HCT116 (cell line): ENCODE results near the gene GPR17. TPM values are rescaled to one million over a fixed set of nuclear protein-coding genes. Genes with fewer than 3 reads are reported as not detected.

Experiments
- ATAC-seq: fragments of 200-7000 bp; cut with Tn5 transposase; 2 replicates; pipeline ENCODE4 v1.9.1; 2020; ENCODE audit warnings: mild to moderate bottlenecking, moderate library complexity
- BruUV-seq: library from RNA; stranded (reverse); fragments of 400-500 nt; replicated peaks from 2 replicates; lab custom pipeline; 2021; lab: Mats Ljungman, UMichigan
- CTCF ChIA-PET: fragments of 300-600 bp; sonication (Branson Sonifier 250); formaldehyde crosslinking; loops from one replicate; lab custom pipeline; 2021; ENCODE audit warnings: antibody characterized with exemption; lab: Charles Lee
- POLR2A ChIA-PET: fragments of 300-600, 350-600 bp; sonication (Branson Sonifier 250); formaldehyde crosslinking; loops from one replicate; lab custom pipeline; 2021; ENCODE audit warnings: antibody characterized with exemption; lab: Charles Lee
- RAD21 ChIA-PET, 2 experiments: fragments of 300-600 bp; sonication (Branson Sonifier 250); formaldehyde crosslinking; loops; one replicate each; lab custom pipeline; 2023; ENCODE audit warnings: low total read pairs in 2 of 2; ENCODE audit not compliant: uncharacterized antibody in 2 of 2, unreplicated experiment in 2 of 2, low non-redundant PET in 1 of 2; lab: Charles Lee
- DNase-seq: peaks from one replicate; pipeline ENCODE4 v3.0.0-alpha.2; 2010; ENCODE audit warnings: low read depth, low spot score
- H2AFZ ChIP-seq: fragments of 200-600 bp; shearing (Covaris generic), sonication (generic); 2 replicates; pipeline ENCODE4 v1.6.1; 2017; ENCODE audit warnings: low read depth, mixed run types, mixed read lengths, antibody characterized with exemption, low read length; ENCODE audit not compliant: poor library complexity, severe bottlenecking
- H3K27ac ChIP-seq: 2 replicates; pipeline ENCODE4 v1.5.1; 2012; ENCODE audit warnings: low read depth, low read length
- H3K27me3 ChIP-seq: fragments of 200-600 bp; sonication (generic); 2 replicates; pipeline ENCODE4 v1.6.1; 2016; ENCODE audit warnings: mixed run types, low read length, mixed read lengths; ENCODE audit not compliant: insufficient read depth
- H3K36me3 ChIP-seq, 2 experiments: fragments of 200-500 bp in 1 of 2; fragments of 200-600 bp in 1 of 2; sonication (Bioruptor generic) in 1 of 2; sonication (generic) in 1 of 2; 2 replicates each; pipeline versions ENCODE4 v1.5.1 to v1.6.1; 2014 to 2016; ENCODE audit warnings: low read length in 2 of 2, inconsistent platforms in 1 of 2, mixed read lengths in 1 of 2, mixed run types in 1 of 2; ENCODE audit not compliant: insufficient read depth in 2 of 2, control insufficient read depth in 1 of 2
- H3K4me1 ChIP-seq, 2 experiments: fragments of 200-600 bp in 1 of 2; sonication (generic) in 1 of 2; 2 replicates each; pipeline versions ENCODE4 v1.5.1 to v1.6.1; 2012 to 2017; ENCODE audit warnings: low read length in 2 of 2, inconsistent platforms in 1 of 2, mild to moderate bottlenecking in 1 of 2, mixed read lengths in 1 of 2, mixed run types in 1 of 2, moderate library complexity in 1 of 2; ENCODE audit not compliant: insufficient read depth in 2 of 2, control insufficient read depth in 1 of 2
- H3K4me2 ChIP-seq: fragments of 200-600 bp; sonication (generic); 2 replicates; pipeline ENCODE4 v1.6.1; 2017; ENCODE audit warnings: mixed run types, low read length, mixed read lengths
- H3K4me3 ChIP-seq, 2 experiments: fragments of 200-600 bp in 1 of 2; sonication (generic) in 1 of 2; replicated peaks in 1 of 2; 2 replicates each; pipeline ENCODE4 v1.5.1; 2011 to 2016; ENCODE audit warnings: low read length in 2 of 2, control low read depth in 1 of 2, low read depth in 1 of 2, mild to moderate bottlenecking in 1 of 2, mixed read lengths in 1 of 2, mixed run types in 1 of 2
- H3K79me2 ChIP-seq: fragments of 200-600 bp; sonication (generic); 2 replicates; pipeline ENCODE4 v1.6.1; 2017; ENCODE audit warnings: mild to moderate bottlenecking, mixed run types, low read length, moderate library complexity, mixed read lengths; ENCODE audit not compliant: insufficient read depth
- H3K9ac ChIP-seq: fragments of 200-600 bp; sonication (generic); 2 replicates; pipeline ENCODE4 v1.6.1; 2016; ENCODE audit warnings: low read length, mixed read lengths
- H3K9me2 ChIP-seq: fragments of 200-600 bp; sonication (generic), shearing (Covaris generic); 2 replicates; pipeline ENCODE4 v1.6.1; 2017; ENCODE audit warnings: mixed run types, mild to moderate bottlenecking, moderate library complexity; ENCODE audit not compliant: insufficient read depth
- H3K9me3 ChIP-seq, 2 experiments: fragments of 200-500 bp in 1 of 2; fragments of 200-600 bp in 1 of 2; sonication (Bioruptor generic) in 1 of 2; sonication (generic) in 1 of 2; 2 replicates each; pipeline ENCODE4 v1.6.1; 2014 to 2017; ENCODE audit warnings: low read length in 2 of 2, mixed read lengths in 2 of 2, inconsistent platforms in 1 of 2, low read depth in 1 of 2, mild to moderate bottlenecking in 1 of 2, mixed run types in 1 of 2, moderate library complexity in 1 of 2; ENCODE audit not compliant: control insufficient read depth in 1 of 2, insufficient read depth in 1 of 2
- H4K20me1 ChIP-seq: fragments of 200-600 bp; sonication (generic), shearing (Covaris generic); 2 replicates; pipeline ENCODE4 v1.6.1; 2017; ENCODE audit warnings: mixed run types, mild to moderate bottlenecking, moderate library complexity; ENCODE audit not compliant: insufficient read depth
- CBX3 ChIP-seq: IDR thresholded peaks from 2 replicates; pipeline ENCODE4 v1.6.1; 2012; ENCODE audit warnings: low read depth
- CEBPB ChIP-seq: IDR thresholded peaks from 2 replicates; pipeline ENCODE4 v1.6.1; 2012; ENCODE audit warnings: low read depth
- EGR1 ChIP-seq: IDR thresholded peaks from 2 replicates; pipeline ENCODE4 v1.6.1; 2012; ENCODE audit warnings: low read depth
- EZH2 ChIP-seq: fragments of 200-600 bp; sonication (generic); IDR thresholded peaks from 2 replicates; pipeline ENCODE4 v1.6.1; 2017; ENCODE audit warnings: antibody characterized with exemption, mixed run types
- EZH2phosphoT487 ChIP-seq: fragments of 200-600 bp; IDR thresholded peaks from 2 replicates; pipeline ENCODE4 v1.6.1; 2018; ENCODE audit warnings: antibody characterized with exemption, borderline replicate concordance
- FOSL1 ChIP-seq: IDR thresholded peaks from 2 replicates; pipeline ENCODE4 v1.6.1; 2012; ENCODE audit warnings: low read depth
- JUND ChIP-seq: IDR thresholded peaks from 2 replicates; pipeline ENCODE4 v1.6.1; 2012
- POLR2A ChIP-seq: IDR thresholded peaks from 2 replicates; pipeline ENCODE4 v1.7.0; 2011; ENCODE audit warnings: borderline replicate concordance; ENCODE audit not compliant: insufficient read depth, insufficient read length; ENCODE audit errors: extremely low read depth
- SRF ChIP-seq: IDR thresholded peaks from 2 replicates; pipeline ENCODE4 v1.6.1; 2012; ENCODE audit warnings: low read depth
- TCF7L2 ChIP-seq: IDR thresholded peaks from 2 replicates; pipeline ENCODE4 v1.7.0; 2011; ENCODE audit warnings: borderline replicate concordance, inconsistent platforms; ENCODE audit not compliant: insufficient read depth, insufficient read length; ENCODE audit errors: extremely low read depth
- intact Hi-C: fragments of 100-400 bp; cut with micrococcal nuclease; formaldehyde crosslinking; loops from 2 replicates; pipeline ENCODE4 v1.10.0; 2022
- total RNA-seq: library from RNA; stranded (reverse); gene quantifications from one replicate; pipeline ENCODE4 v1.2.1, GENCODE V29; 2021; ENCODE audit not compliant: unreplicated experiment
- TF ChIP-seq, protein P1 (sequence below): IDR thresholded peaks from 2 replicates; pipeline ENCODE4 v1.6.1; 2012
- TF ChIP-seq, protein P2 (sequence below): IDR thresholded peaks from 2 replicates; pipeline ENCODE4 v1.6.1; 2012; ENCODE audit warnings: low read depth
- TF ChIP-seq, protein P3 (sequence below): IDR thresholded peaks from 2 replicates; pipeline ENCODE4 v1.6.1; 2011; ENCODE audit warnings: mild to moderate bottlenecking, low read length, moderate library complexity; ENCODE audit not compliant: insufficient replicate concordance; ENCODE audit errors: extremely low read depth

The GPR17 gene
- total RNA-seq, 1 experiment from 2014 or later = not detected

DNA sequence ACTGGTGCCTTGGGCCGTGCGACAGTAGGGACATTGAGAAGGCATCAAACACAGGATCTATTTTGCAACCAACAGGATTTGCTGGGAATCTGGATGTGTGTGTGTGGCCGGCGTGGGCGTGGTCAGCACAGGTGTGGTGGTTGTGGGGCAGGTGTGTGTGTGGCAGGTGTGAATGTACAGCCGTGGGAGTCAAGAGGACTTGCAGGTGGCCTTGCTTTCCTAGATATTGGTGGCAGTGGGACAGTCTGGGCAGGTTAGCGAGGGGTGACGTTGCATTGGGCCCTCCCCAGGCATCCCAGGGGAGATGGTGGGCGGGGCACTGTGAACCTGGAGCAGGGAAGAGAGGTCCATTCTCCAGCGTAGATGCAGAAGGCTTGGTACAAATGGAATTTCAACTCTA is 32.6 kb downstream of the GPR17 start:
- H3K4me2 ChIP-seq = no peak overlapping the region
- H2AFZ ChIP-seq = no peak overlapping the region
- TF ChIP-seq TCF7L2 (no peak), EZH2phosphoT487 (no peak), EZH2 (no peak), EGR1 (no peak), CBX3 (no peak), POLR2A (no peak), CEBPB (no peak), FOSL1 (no peak), SRF (no peak), JUND (no peak)
- TF ChIP-seq, protein P1, sequence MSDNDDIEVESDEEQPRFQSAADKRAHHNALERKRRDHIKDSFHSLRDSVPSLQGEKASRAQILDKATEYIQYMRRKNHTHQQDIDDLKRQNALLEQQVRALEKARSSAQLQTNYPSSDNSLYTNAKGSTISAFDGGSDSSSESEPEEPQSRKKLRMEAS = no peak
- TF ChIP-seq, protein P2, sequence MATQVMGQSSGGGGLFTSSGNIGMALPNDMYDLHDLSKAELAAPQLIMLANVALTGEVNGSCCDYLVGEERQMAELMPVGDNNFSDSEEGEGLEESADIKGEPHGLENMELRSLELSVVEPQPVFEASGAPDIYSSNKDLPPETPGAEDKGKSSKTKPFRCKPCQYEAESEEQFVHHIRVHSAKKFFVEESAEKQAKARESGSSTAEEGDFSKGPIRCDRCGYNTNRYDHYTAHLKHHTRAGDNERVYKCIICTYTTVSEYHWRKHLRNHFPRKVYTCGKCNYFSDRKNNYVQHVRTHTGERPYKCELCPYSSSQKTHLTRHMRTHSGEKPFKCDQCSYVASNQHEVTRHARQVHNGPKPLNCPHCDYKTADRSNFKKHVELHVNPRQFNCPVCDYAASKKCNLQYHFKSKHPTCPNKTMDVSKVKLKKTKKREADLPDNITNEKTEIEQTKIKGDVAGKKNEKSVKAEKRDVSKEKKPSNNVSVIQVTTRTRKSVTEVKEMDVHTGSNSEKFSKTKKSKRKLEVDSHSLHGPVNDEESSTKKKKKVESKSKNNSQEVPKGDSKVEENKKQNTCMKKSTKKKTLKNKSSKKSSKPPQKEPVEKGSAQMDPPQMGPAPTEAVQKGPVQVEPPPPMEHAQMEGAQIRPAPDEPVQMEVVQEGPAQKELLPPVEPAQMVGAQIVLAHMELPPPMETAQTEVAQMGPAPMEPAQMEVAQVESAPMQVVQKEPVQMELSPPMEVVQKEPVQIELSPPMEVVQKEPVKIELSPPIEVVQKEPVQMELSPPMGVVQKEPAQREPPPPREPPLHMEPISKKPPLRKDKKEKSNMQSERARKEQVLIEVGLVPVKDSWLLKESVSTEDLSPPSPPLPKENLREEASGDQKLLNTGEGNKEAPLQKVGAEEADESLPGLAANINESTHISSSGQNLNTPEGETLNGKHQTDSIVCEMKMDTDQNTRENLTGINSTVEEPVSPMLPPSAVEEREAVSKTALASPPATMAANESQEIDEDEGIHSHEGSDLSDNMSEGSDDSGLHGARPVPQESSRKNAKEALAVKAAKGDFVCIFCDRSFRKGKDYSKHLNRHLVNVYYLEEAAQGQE = no peak
- TF ChIP-seq, protein P3, sequence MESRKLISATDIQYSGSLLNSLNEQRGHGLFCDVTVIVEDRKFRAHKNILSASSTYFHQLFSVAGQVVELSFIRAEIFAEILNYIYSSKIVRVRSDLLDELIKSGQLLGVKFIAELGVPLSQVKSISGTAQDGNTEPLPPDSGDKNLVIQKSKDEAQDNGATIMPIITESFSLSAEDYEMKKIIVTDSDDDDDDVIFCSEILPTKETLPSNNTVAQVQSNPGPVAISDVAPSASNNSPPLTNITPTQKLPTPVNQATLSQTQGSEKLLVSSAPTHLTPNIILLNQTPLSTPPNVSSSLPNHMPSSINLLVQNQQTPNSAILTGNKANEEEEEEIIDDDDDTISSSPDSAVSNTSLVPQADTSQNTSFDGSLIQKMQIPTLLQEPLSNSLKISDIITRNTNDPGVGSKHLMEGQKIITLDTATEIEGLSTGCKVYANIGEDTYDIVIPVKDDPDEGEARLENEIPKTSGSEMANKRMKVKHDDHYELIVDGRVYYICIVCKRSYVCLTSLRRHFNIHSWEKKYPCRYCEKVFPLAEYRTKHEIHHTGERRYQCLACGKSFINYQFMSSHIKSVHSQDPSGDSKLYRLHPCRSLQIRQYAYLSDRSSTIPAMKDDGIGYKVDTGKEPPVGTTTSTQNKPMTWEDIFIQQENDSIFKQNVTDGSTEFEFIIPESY = no peak
- intact Hi-C loops = loop anchor here (10.0 kb wide), 1 partner anchor 484 kb away; no protein-coding TSS in a partner anchor
- peaks cover 0 to 15% of the 10 kb centered on the region in 2 experiments; a peak in 2 of 4 replicates for H3K4me1 ChIP-seq
- ChIA-PET CTCF (no interaction called here), POLR2A (no interaction called here), RAD21 (no interaction called here)
- no peaks in the 10 kb centered on the region for H3K9me2 ChIP-seq
- H3K27ac ChIP-seq = no peak overlapping the region
- no peak for ATAC-seq
- peaks cover 7% of the 10 kb centered on the region; the same call in 1 of the 2 replicates for H3K27me3 ChIP-seq
- no peak overlapping the region for H3K9ac ChIP-seq
- BruUV-seq = no TSS peak
- H3K79me2 ChIP-seq = no peaks in the 10 kb centered on the region
- DNase-seq = no peak
- no peak overlapping the region for H3K4me3 ChIP-seq
- no peaks in the 10 kb centered on the region for H3K9me3 ChIP-seq
- H3K36me3 ChIP-seq = no peaks in the 10 kb centered on the region
- H4K20me1 ChIP-seq = no peaks in the 10 kb centered on the region
